Fibroblast of lung (primary cell): Measurements from ENCODE around the gene CHST8. TPM values are rescaled to one million over a fixed set of nuclear protein-coding genes. Genes with fewer than 3 reads are reported as not detected.

Source experiments
- DNase-seq, 2 donors: peaks; one replicate each; pipeline versions ENCODE4 v3.0.0 to v3.0.0-alpha.2; 2010; ENCODE audit warnings: low read depth in 2 of 2
- H2AFZ ChIP-seq: 2 replicates; pipeline ENCODE4 v1.5.1; 2012; ENCODE audit warnings: low read length, control low read depth, inconsistent platforms
- H3K27ac ChIP-seq: 2 replicates; pipeline ENCODE4 v1.5.1; 2011; ENCODE audit warnings: low read length, control low read depth; ENCODE audit not compliant: insufficient read depth
- H3K27me3 ChIP-seq: 2 replicates; pipeline ENCODE4 v1.5.1; 2011; ENCODE audit warnings: mild to moderate bottlenecking, low read length; ENCODE audit not compliant: control insufficient read depth, insufficient read depth
- H3K36me3 ChIP-seq: 2 replicates; pipeline ENCODE4 v1.5.1; 2011; ENCODE audit warnings: low read length; ENCODE audit not compliant: control insufficient read depth, insufficient read depth
- H3K4me1 ChIP-seq: 2 replicates; pipeline ENCODE4 v1.5.1; 2011; ENCODE audit warnings: low read length; ENCODE audit not compliant: control insufficient read depth, insufficient read depth; ENCODE audit errors: extremely low read depth
- H3K4me2 ChIP-seq: 2 replicates; pipeline ENCODE4 v1.5.1; 2011; ENCODE audit warnings: low read length, control low read depth; ENCODE audit not compliant: insufficient read depth; ENCODE audit errors: extremely low read depth
- H3K4me3 ChIP-seq, 4 experiments: fragments of 200-600 bp in 1 of 4; sonication (generic) in 1 of 4; replicated peaks in 1 of 4; 2 replicates each; pipeline ENCODE4 v1.5.1; 2011 to 2016; ENCODE audit warnings: low read length in 4 of 4, low read depth in 3 of 4, mild to moderate bottlenecking in 3 of 4, control low read depth in 2 of 4, inconsistent platforms in 1 of 4, mixed read lengths in 1 of 4; ENCODE audit not compliant: insufficient read depth in 1 of 4; ENCODE audit errors: control extremely low read depth in 1 of 4
- H3K79me2 ChIP-seq: 2 replicates; pipeline ENCODE4 v1.5.1; 2012; ENCODE audit warnings: mild to moderate bottlenecking, low read length, inconsistent platforms; ENCODE audit not compliant: control insufficient read depth, insufficient read depth
- H3K9ac ChIP-seq: 2 replicates; pipeline ENCODE4 v1.5.1; 2011; ENCODE audit warnings: mild to moderate bottlenecking, low read length, control low read depth; ENCODE audit not compliant: insufficient read depth
- H3K9me3 ChIP-seq: 2 replicates; pipeline ENCODE4 v1.5.1; 2012; ENCODE audit warnings: low read depth, low read length; ENCODE audit not compliant: control insufficient read depth, insufficient read depth
- H4K20me1 ChIP-seq: 2 replicates; pipeline ENCODE4 v1.5.1; 2011; ENCODE audit warnings: low read length; ENCODE audit not compliant: control insufficient read depth, insufficient read depth; ENCODE audit errors: extremely low read depth
- CTCF ChIP-seq, 2 donors: IDR thresholded peaks in 1 of 2; conservative IDR thresholded peaks in 1 of 2; 1 replicate in 1 of 2; 2 replicates in 1 of 2; pipeline ENCODE4 v1.5.1; 2011 to 2012; ENCODE audit warnings: low read length in 2 of 2, control low read depth in 1 of 2, inconsistent platforms in 1 of 2, low read depth in 1 of 2, mild to moderate bottlenecking in 1 of 2
- EZH2 ChIP-seq: IDR thresholded peaks from 2 replicates; pipeline ENCODE4 v1.5.1; 2012; ENCODE audit warnings: low read length, control low read depth, mild to moderate bottlenecking; ENCODE audit errors: missing control alignments
- polyA plus RNA-seq, 2 donors: library from polyadenylated mRNA; depleted of rRNA in 1 of 2; stranded (reverse) in 1 of 2; unstranded in 1 of 2; fragments of >200 nt; gene quantifications; 2 replicates each; pipeline ENCODE4 v1.2.1, GENCODE V29; 2011 to 2012; ENCODE audit warnings: missing spikeins in 1 of 2
- total RNA-seq: library from RNA; depleted of rRNA; stranded (reverse); fragments of >200 nt; gene quantifications from 2 replicates; pipeline ENCODE4 v1.2.1, GENCODE V29; 2014

Gene CHST8
- total and polyA plus RNA-seq, 2 donors (not counting 1 experiment from before 2014, with no cell fraction given) = not detected

GRCh38 chr19:33670398-33670797 is 48.6 kb downstream of the CHST8 start:
- Histone ChIP-seq H3K4me1 (no peaks in the 10 kb centered on the region), H4K20me1 (no peaks in the 10 kb centered on the region), H3K79me2 (no peaks in the 10 kb centered on the region), H3K4me2 (no peak overlapping the region), H3K36me3 (no peaks in the 10 kb centered on the region), H3K9ac (no peak overlapping the region), H3K4me3 (no peak overlapping the region), H3K9me3 (no peaks in the 10 kb centered on the region), H2AFZ (no peak overlapping the region), H3K27me3 (no peaks in the 10 kb centered on the region), H3K27ac (no peak overlapping the region)
- DNase-seq = no peak
- TF ChIP-seq CTCF (conservative IDR thresholded peaks at IDR 0.05 in 1 of 2, IDR thresholded peaks at IDR 0.05 in 1 of 2; ENCODE audit: low read depth in 1 of 2, low read length in 2 of 2) (no peak), EZH2 (no peak)

GRCh38 chr19:33671211-33671610 is 49.5 kb downstream of the CHST8 start:
- no peaks in the 10 kb centered on the region for H3K27me3 ChIP-seq
- no peaks in the 10 kb centered on the region for H3K36me3 ChIP-seq
- no peaks in the 10 kb centered on the region for H3K79me2 ChIP-seq
- H3K9ac ChIP-seq = no peak overlapping the region
- H4K20me1 ChIP-seq = no peaks in the 10 kb centered on the region
- TF ChIP-seq EZH2 (no peak), CTCF (conservative IDR thresholded peaks at IDR 0.05 in 1 of 2, IDR thresholded peaks at IDR 0.05 in 1 of 2; ENCODE audit: low read depth in 1 of 2, low read length in 2 of 2) (no peak)
- no peaks in the 10 kb centered on the region for H3K9me3 ChIP-seq
- H3K4me1 ChIP-seq = no peaks in the 10 kb centered on the region
- no peak overlapping the region for H2AFZ ChIP-seq
- no peak overlapping the region for H3K4me3 ChIP-seq
- no peak overlapping the region for H3K27ac ChIP-seq
- no peak overlapping the region for H3K4me2 ChIP-seq
- DNase-seq = no peak

- Histone ChIP-seq H3K27ac (no peak overlapping the region), H3K4me2 (no peak overlapping the region), H3K9ac (no peak overlapping the region), H3K79me2 (no peaks in the 10 kb centered on the region), H3K36me3 (no peaks in the 10 kb centered on the region), H2AFZ (no peak overlapping the region), H3K4me1 (no peaks in the 10 kb centered on the region), H3K9me3 (no peaks in the 10 kb centered on the region), H4K20me1 (no peaks in the 10 kb centered on the region), H3K4me3 (no peak overlapping the region), H3K27me3 (no peaks in the 10 kb centered on the region)
- DNase-seq = no peak
- no peak for TF ChIP-seq CTCF (conservative IDR thresholded peaks at IDR 0.05 in 1 of 2, IDR thresholded peaks at IDR 0.05 in 1 of 2; ENCODE audit: low read depth in 1 of 2, low read length in 2 of 2)
- TF ChIP-seq EZH2 = no peak
Observed at GRCh38 chr19:33673258-33673875, 51.6 kb downstream of the CHST8 start.
